HG03442 (cell line): ENCODE data around the gene GGT6.

Experiments used
- ATAC-seq: cut with Tn5 transposase; IDR thresholded peaks from one replicate; pipeline ENCODE4 v1.9.1; 2021; ENCODE audit warnings: mild to moderate bottlenecking, moderate library complexity; ENCODE audit not compliant: unreplicated experiment

Gene GGT6

GRCh38 chr17:4509401-4509800 lies 51.0 kb downstream of the GGT6 start:
- ATAC-seq: no peak

DNA sequence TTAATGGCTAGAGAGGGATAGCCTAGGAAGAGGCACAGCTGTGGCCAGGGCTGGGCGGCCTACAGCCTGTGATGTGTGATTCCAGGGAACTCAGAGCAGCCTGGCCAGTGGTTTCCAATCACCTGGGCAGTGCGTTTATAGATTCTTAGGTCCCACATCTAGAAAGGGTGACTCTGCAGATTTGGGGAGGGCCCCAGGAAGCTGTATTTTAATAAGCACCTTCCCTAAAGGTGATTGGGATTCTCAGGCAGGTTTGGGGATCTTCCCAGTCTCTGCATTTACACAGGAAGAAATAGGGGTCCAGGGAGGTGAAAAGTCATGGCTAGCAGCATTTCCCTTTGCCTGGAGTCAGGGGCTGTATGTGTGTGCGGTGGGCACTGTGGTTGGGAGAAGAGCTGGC lies 52.2 kb downstream of the GGT6 start:
- ATAC-seq: no peak

GRCh38 chr17:4507361-4508111 lies 52.8 kb downstream of the GGT6 start:
- no peak for ATAC-seq
